HepG2 (cell line): ENCODE results near the gene TLNRD1. TPM values are rescaled to one million over a fixed set of nuclear protein-coding genes. Genes with fewer than 3 reads are reported as not detected.

Experiments
- ATAC-seq: fragments of 200-7000 bp; cut with Tn5 transposase; 3 replicates; pipeline ENCODE4 v1.9.1; 2020; ENCODE audit warnings: mild to moderate bottlenecking, moderate library complexity
- BruUV-seq: library from RNA; stranded (reverse); fragments of 400-500 nt; replicated peaks from 2 replicates; lab custom pipeline; 2021; lab: Mats Ljungman, UMichigan
- CTCF ChIA-PET: fragments of 300-600 bp; formaldehyde crosslinking; extraction: SDS; loops from one replicate; lab custom pipeline; 2021; ENCODE audit warnings: low total read pairs, inconsistent platforms, low intra/inter-chr PET ratio; lab: Yijun Ruan, JAX
- POLR2A ChIA-PET: fragments of 350-600 bp; sonication (Branson Sonifier 250); formaldehyde crosslinking; loops from one replicate; lab custom pipeline; 2020; ENCODE audit warnings: antibody characterized with exemption, inconsistent platforms; lab: Yijun Ruan, JAX
- DNase-seq: peaks from one replicate; pipeline ENCODE4 v3.0.0-alpha.2; 2015; ENCODE audit warnings: low spot score
- FAIRE-seq: peaks from 3 replicates; lab custom pipeline; 2011; peaks lifted over from hg19 to GRCh38; lab: Jason Lieb, UNC
- H2AFZ ChIP-seq: one replicate; pipeline ENCODE4 v1.6.1; 2011; ENCODE audit warnings: low read length, inconsistent platforms
- H3K27ac ChIP-seq: fragments of 300-600 bp; 3 replicates; pipeline ENCODE4 v1.8.0; 2011; ENCODE audit warnings: mixed run types, mild to moderate bottlenecking, mixed read lengths, low read length, inconsistent platforms; ENCODE audit not compliant: insufficient read depth; ENCODE audit errors: extremely low read length
- H3K27me3 ChIP-seq, 2 experiments: fragments of 200-600 bp in 1 of 2; 2 replicates in 1 of 2; 3 replicates in 1 of 2; pipeline versions ENCODE4 v1.6.0 to v1.8.0; 2011; ENCODE audit warnings: low read length in 2 of 2, mild to moderate bottlenecking in 2 of 2, moderate library complexity in 2 of 2, inconsistent platforms in 1 of 2; ENCODE audit not compliant: insufficient read depth in 2 of 2, control insufficient read depth in 1 of 2
- H3K36me3 ChIP-seq, 2 experiments: fragments of 200-600 bp in 1 of 2; replicated peaks in 1 of 2; 2 replicates in 1 of 2; 3 replicates in 1 of 2; pipeline versions ENCODE4 v1.5.1 to v1.8.0; 2011; ENCODE audit warnings: low read length in 2 of 2, inconsistent platforms in 1 of 2; ENCODE audit not compliant: insufficient read depth in 2 of 2, control insufficient read depth in 1 of 2
- H3K4me1 ChIP-seq: 2 replicates; pipeline ENCODE4 v1.5.1; 2012; ENCODE audit warnings: low read length, inconsistent platforms; ENCODE audit not compliant: insufficient read depth
- H3K4me2 ChIP-seq: 2 replicates; pipeline ENCODE4 v1.6.0; 2011; ENCODE audit warnings: low read depth, low read length, inconsistent platforms
- H3K4me3 ChIP-seq, 3 experiments: fragments of 200-600 bp in 1 of 3; sonication (generic), shearing (Covaris generic) in 1 of 3; replicated peaks in 1 of 3; 2 replicates each; pipeline ENCODE4 v1.5.1; 2011 to 2016; ENCODE audit warnings: low read length in 3 of 3, inconsistent platforms in 2 of 3, low read depth in 2 of 3, mild to moderate bottlenecking in 2 of 3, control low read depth in 1 of 3, mixed read lengths in 1 of 3; ENCODE audit not compliant: insufficient read depth in 1 of 3
- H3K79me2 ChIP-seq: one replicate; pipeline ENCODE4 v1.6.1; 2011; ENCODE audit warnings: low read length, inconsistent platforms; ENCODE audit not compliant: insufficient read depth
- H3K9ac ChIP-seq: 2 replicates; pipeline ENCODE4 v1.6.0; 2011; ENCODE audit warnings: mild to moderate bottlenecking, low read depth, low read length, inconsistent platforms; ENCODE audit not compliant: insufficient read depth
- H3K9me3 ChIP-seq: 2 replicates; pipeline ENCODE4 v1.5.1; 2012; ENCODE audit warnings: mild to moderate bottlenecking, low read length
- H4K20me1 ChIP-seq: 2 replicates; pipeline ENCODE4 v1.6.0; 2011; ENCODE audit warnings: inconsistent platforms, mild to moderate bottlenecking, low read length, moderate library complexity; ENCODE audit not compliant: insufficient read depth
- GPN1 ChIP-seq: sonication (generic); formaldehyde crosslinking; IDR thresholded peaks from 2 replicates; pipeline ENCODE4 v1.5.1; 2020; ENCODE audit warnings: missing genetic modification reagents, borderline replicate concordance
- HNRNPLL ChIP-seq: fragments of 200-400 bp; formaldehyde crosslinking; IDR thresholded peaks from 2 replicates; pipeline ENCODE4 v1.6.1; 2017; ENCODE audit warnings: mild to moderate bottlenecking, low read depth, low read length; ENCODE audit not compliant: poor library complexity, severe bottlenecking
- SUZ12 ChIP-seq: fragments of 150-350 bp; IDR thresholded peaks from 2 replicates; pipeline ENCODE4 v1.6.1; 2014; ENCODE audit warnings: low read depth, low read length
- TGIF2 ChIP-seq: IDR thresholded peaks from 2 replicates; pipeline ENCODE4 v1.6.1; 2016; ENCODE audit warnings: control low read depth, missing compliant biosample characterization
- ZNF180 ChIP-seq: sonication (generic); formaldehyde crosslinking; IDR thresholded peaks from 2 replicates; pipeline ENCODE4 v1.4.0; 2020; ENCODE audit warnings: low read depth, missing genetic modification reagents, borderline replicate concordance
- WGBS: methylation state at CpG from one replicate; pipeline ENCODE4 v1.1.6; 2017; ENCODE audit warnings: low lambda C conversion rate; 5-methylcytosine and 5-hydroxymethylcytosine counted together
- in situ Hi-C: cut with HindIII; loops from 2 replicates; pipeline ENCODE4 v1.10.0; 2017; ENCODE audit warnings: low pct_unique_long_range_greater_than_20kb; ENCODE audit not compliant: extremely low pct_ligation_motif_present
- intact Hi-C: fragments of 100-400 bp; cut with micrococcal nuclease; formaldehyde crosslinking; loops from one replicate; pipeline ENCODE4 v1.10.0; 2022; ENCODE audit not compliant: unreplicated experiment
- polyA plus RNA-seq, 8 experiments: library from polyadenylated mRNA; depleted of rRNA in 3 of 8; stranded (reverse) in 7 of 8; unstranded in 1 of 8; fragments of >200 nt; fragmentation: Illumina TruSeq in 4 of 8; extraction: Trizol in 4 of 8; gene quantifications; 2 replicates each; pipeline versions ENCODE4 v1.2.1 to v1.2.3, GENCODE V29; 2011 to 2016; ENCODE audit warnings: low read depth in 4 of 8, missing spikeins in 1 of 8, mixed read lengths in 1 of 8; ENCODE audit not compliant: insufficient read depth in 1 of 8
- total RNA-seq, 5 experiments: library from RNA; depleted of rRNA; stranded (reverse); fragments of >200 nt; fragmentation: Illumina TruSeq; extraction: Trizol; gene quantifications; 2 replicates each; pipeline ENCODE4 v1.2.3, GENCODE V29; 2016; ENCODE audit warnings: low read depth in 1 of 5
- TF ChIP-seq, protein P1 (sequence below), 2 experiments: fragments of 450-650 bp in 1 of 2; sonication (generic) in 1 of 2; formaldehyde crosslinking; IDR thresholded peaks; 2 replicates each; pipeline versions ENCODE4 v1.5.0 to v1.8.0; 2020 to 2022; ENCODE audit warnings: mild to moderate bottlenecking in 1 of 2, missing genetic modification reagents in 1 of 2
- TF ChIP-seq, protein P2 (sequence below): sonication (generic); formaldehyde crosslinking; IDR thresholded peaks from 2 replicates; pipeline ENCODE4 v1.9.0; 2021; ENCODE audit warnings: missing genetic modification reagents, mild to moderate bottlenecking, borderline replicate concordance
- TF ChIP-seq, protein P3 (sequence below): sonication (generic); formaldehyde crosslinking; IDR thresholded peaks from 2 replicates; pipeline ENCODE4 v1.9.0; 2021; ENCODE audit warnings: missing genetic modification reagents, borderline replicate concordance
- TF ChIP-seq, protein P4 (sequence below): sonication (generic); formaldehyde crosslinking; IDR thresholded peaks from 2 replicates; pipeline ENCODE4 v1.8.1; 2023; ENCODE audit warnings: mild to moderate bottlenecking, inconsistent platforms, moderate library complexity, missing genetic modification reagents, borderline replicate concordance
- TF ChIP-seq, protein P5 (sequence below): sonication (generic); formaldehyde crosslinking; IDR thresholded peaks from 2 replicates; pipeline ENCODE4 v1.8.1; 2022; ENCODE audit warnings: low read depth, mild to moderate bottlenecking, missing genetic modification reagents
- TF ChIP-seq, protein P6 (sequence below): sonication (generic); formaldehyde crosslinking; IDR thresholded peaks from 2 replicates; pipeline ENCODE4 v1.5.0; 2020; ENCODE audit warnings: missing genetic modification reagents, mild to moderate bottlenecking, borderline replicate concordance

Gene TLNRD1
- total and polyA plus RNA-seq, 2 of the 13 experiments (the other 11 are each of a cell fraction or from before 2014, with no cell fraction given): 3.4 to 5.3 TPM

DNA sequence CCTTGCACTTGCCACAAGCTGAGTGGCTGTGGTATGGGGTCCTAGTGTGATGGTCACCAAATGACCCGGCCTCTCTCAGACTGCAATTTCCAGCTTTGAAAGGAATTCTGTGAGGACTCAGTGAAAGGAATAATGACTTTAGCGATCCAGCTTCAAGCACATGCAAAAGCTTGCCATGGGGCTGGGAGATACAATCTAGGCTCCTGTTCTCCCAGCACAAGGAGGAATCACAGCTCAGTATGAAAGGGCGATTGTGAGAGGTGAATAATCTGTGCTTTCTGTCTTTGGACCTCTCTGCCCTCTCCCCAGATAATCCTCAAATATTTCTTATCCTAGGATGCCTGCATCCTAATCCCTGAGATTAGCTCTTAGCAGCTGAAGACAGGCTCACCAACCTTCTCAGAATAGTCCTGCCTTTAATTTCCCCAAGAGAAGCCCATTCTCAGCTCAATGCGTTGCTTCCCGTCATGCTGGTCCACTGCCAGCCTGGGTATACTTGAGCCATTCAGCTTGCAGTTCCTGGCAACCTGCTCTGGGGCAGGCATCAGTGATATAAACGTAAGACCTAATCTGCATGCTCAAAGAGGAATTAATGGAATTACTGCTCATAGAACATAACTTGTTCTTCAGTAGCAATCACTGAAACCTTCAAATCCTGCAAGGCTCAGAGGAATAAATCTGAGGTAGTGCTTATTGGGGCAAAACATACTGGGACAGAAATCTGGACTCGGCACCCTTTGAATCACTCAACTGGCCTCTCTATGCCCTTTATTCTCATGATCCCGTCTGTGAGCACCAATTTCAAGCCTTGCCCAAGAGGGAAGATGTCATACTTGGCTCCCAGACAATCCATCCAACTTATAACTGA is 15.1 kb downstream of the TLNRD1 start:
- Histone ChIP-seq H3K27me3 (peaks cover 3 to 5% of the 10 kb centered on the region in 2 experiments; a peak in 2 of 5 replicates), H3K9ac (no peak overlapping the region), H3K36me3 (no peaks in the 10 kb centered on the region), H3K4me3 (no peak overlapping the region), H3K9me3 (no peaks in the 10 kb centered on the region), H3K79me2 (no peaks in the 10 kb centered on the region), H3K27ac (no peak overlapping the region), H3K4me2 (no peak overlapping the region), H2AFZ (no peak overlapping the region), H4K20me1 (no peaks in the 10 kb centered on the region), H3K4me1 (no peaks in the 10 kb centered on the region)
- ATAC-seq: no peak
- BruUV-seq: no TSS peak
- in situ Hi-C loops: no loop called here
- no peak for FAIRE-seq
- ChIA-PET POLR2A (no interaction called here), CTCF (no interaction called here)
- no peak for DNase-seq
- 37% methylated on average over 8 of the region's 8 CpGs for WGBS
- intact Hi-C loops: no loop called here
- TF ChIP-seq, protein P1, sequence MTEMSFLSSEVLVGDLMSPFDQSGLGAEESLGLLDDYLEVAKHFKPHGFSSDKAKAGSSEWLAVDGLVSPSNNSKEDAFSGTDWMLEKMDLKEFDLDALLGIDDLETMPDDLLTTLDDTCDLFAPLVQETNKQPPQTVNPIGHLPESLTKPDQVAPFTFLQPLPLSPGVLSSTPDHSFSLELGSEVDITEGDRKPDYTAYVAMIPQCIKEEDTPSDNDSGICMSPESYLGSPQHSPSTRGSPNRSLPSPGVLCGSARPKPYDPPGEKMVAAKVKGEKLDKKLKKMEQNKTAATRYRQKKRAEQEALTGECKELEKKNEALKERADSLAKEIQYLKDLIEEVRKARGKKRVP (CRISPR knock-in tag; IDR thresholded peaks at IDR 0.05): no peak
- TF ChIP-seq, protein P2, sequence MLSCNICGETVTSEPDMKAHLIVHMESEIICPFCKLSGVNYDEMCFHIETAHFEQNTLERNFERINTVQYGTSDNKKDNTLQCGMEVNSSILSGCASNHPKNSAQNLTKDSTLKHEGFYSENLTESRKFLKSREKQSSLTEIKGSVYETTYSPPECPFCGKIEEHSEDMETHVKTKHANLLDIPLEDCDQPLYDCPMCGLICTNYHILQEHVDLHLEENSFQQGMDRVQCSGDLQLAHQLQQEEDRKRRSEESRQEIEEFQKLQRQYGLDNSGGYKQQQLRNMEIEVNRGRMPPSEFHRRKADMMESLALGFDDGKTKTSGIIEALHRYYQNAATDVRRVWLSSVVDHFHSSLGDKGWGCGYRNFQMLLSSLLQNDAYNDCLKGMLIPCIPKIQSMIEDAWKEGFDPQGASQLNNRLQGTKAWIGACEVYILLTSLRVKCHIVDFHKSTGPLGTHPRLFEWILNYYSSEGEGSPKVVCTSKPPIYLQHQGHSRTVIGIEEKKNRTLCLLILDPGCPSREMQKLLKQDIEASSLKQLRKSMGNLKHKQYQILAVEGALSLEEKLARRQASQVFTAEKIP (CRISPR knock-in tag): no peak
- TF ChIP-seq HNRNPLL (no peak), SUZ12 (no peak), TGIF2 (CRISPR knock-in tag) (no peak), ZNF180 (CRISPR knock-in tag) (no peak), GPN1 (no peak)
- TF ChIP-seq, protein P3, sequence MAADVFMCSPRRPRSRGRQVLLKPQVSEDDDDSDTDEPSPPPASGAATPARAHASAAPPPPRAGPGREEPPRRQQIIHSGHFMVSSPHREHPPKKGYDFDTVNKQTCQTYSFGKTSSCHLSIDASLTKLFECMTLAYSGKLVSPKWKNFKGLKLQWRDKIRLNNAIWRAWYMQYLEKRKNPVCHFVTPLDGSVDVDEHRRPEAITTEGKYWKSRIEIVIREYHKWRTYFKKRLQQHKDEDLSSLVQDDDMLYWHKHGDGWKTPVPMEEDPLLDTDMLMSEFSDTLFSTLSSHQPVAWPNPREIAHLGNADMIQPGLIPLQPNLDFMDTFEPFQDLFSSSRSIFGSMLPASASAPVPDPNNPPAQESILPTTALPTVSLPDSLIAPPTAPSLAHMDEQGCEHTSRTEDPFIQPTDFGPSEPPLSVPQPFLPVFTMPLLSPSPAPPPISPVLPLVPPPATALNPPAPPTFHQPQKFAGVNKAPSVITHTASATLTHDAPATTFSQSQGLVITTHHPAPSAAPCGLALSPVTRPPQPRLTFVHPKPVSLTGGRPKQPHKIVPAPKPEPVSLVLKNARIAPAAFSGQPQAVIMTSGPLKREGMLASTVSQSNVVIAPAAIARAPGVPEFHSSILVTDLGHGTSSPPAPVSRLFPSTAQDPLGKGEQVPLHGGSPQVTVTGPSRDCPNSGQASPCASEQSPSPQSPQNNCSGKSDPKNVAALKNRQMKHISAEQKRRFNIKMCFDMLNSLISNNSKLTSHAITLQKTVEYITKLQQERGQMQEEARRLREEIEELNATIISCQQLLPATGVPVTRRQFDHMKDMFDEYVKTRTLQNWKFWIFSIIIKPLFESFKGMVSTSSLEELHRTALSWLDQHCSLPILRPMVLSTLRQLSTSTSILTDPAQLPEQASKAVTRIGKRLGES: no peak
- TF ChIP-seq, protein P4, sequence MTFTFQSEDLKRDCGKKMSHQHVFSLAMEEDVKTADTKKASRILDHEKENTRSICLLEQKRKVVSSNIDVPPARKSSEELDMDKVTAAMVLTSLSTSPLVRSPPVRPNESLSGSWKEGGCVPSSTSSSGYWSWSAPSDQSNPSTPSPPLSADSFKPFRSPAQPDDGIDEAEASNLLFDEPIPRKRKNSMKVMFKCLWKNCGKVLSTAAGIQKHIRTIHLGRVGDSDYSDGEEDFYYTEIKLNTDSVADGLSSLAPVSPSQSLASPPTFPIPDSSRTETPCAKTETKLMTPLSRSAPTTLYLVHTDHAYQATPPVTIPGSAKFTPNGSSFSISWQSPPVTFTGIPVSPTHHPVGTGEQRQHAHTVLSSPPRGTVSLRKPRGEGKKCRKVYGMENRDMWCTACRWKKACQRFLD (CRISPR knock-in tag): no peak
- TF ChIP-seq, protein P5, sequence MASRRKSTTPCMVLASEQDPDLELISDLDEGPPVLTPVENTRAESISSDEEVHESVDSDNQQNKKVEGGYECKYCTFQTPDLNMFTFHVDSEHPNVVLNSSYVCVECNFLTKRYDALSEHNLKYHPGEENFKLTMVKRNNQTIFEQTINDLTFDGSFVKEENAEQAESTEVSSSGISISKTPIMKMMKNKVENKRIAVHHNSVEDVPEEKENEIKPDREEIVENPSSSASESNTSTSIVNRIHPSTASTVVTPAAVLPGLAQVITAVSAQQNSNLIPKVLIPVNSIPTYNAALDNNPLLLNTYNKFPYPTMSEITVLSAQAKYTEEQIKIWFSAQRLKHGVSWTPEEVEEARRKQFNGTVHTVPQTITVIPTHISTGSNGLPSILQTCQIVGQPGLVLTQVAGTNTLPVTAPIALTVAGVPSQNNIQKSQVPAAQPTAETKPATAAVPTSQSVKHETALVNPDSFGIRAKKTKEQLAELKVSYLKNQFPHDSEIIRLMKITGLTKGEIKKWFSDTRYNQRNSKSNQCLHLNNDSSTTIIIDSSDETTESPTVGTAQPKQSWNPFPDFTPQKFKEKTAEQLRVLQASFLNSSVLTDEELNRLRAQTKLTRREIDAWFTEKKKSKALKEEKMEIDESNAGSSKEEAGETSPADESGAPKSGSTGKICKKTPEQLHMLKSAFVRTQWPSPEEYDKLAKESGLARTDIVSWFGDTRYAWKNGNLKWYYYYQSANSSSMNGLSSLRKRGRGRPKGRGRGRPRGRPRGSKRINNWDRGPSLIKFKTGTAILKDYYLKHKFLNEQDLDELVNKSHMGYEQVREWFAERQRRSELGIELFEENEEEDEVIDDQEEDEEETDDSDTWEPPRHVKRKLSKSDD (CRISPR knock-in tag): no peak
- TF ChIP-seq, protein P6, sequence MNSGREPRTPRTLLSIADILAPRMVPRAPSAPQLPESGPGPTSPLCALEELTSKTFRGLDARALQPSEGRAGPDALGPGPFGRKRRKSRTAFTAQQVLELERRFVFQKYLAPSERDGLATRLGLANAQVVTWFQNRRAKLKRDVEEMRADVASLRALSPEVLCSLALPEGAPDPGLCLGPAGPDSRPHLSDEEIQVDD (CRISPR knock-in tag): no peak
